Astrocyte (in vitro differentiated cells and primary cell): ENCODE data around the gene SSBP2. TPM values are rescaled to one million over a fixed set of nuclear protein-coding genes. Genes with fewer than 3 reads are reported as not detected.

Source experiments
- DNase-seq: peaks from one replicate; pipeline ENCODE4 v3.0.0-alpha.2; 2010; ENCODE audit warnings: low read depth
- FAIRE-seq: peaks from 2 replicates; lab custom pipeline; 2011; peaks lifted over from hg19 to GRCh38; lab: Jason Lieb, UNC
- H2AFZ ChIP-seq: 2 replicates; pipeline ENCODE4 v1.6.0; 2012; ENCODE audit warnings: low read depth, low read length, inconsistent platforms
- H3K27ac ChIP-seq: 2 replicates; pipeline ENCODE4 v1.5.1; 2011; ENCODE audit warnings: low read depth, low read length, inconsistent platforms
- H3K27me3 ChIP-seq: 2 replicates; pipeline ENCODE4 v1.6.0; 2011; ENCODE audit warnings: low read length, inconsistent platforms; ENCODE audit not compliant: insufficient read depth
- H3K36me3 ChIP-seq: 2 replicates; pipeline ENCODE4 v1.5.1; 2011; ENCODE audit warnings: low read length, inconsistent platforms; ENCODE audit not compliant: insufficient read depth
- H3K4me1 ChIP-seq: 2 replicates; pipeline ENCODE4 v1.5.1; 2011; ENCODE audit warnings: low read length, inconsistent platforms; ENCODE audit not compliant: insufficient read depth
- H3K4me2 ChIP-seq: 2 replicates; pipeline ENCODE4 v1.6.0; 2012; ENCODE audit warnings: low read length, inconsistent platforms
- H3K4me3 ChIP-seq: 2 replicates; pipeline ENCODE4 v1.5.1; 2011; ENCODE audit warnings: low read depth, mild to moderate bottlenecking, low read length, inconsistent platforms; ENCODE audit not compliant: insufficient read depth
- H3K79me2 ChIP-seq: 2 replicates; pipeline ENCODE4 v1.6.0; 2012; ENCODE audit warnings: mild to moderate bottlenecking, low read length, inconsistent platforms; ENCODE audit not compliant: insufficient read depth
- H3K9ac ChIP-seq: 2 replicates; pipeline ENCODE4 v1.6.0; 2012; ENCODE audit warnings: mild to moderate bottlenecking, low read length, inconsistent platforms
- H3K9me3 ChIP-seq: 2 replicates; pipeline ENCODE4 v1.5.1; 2012; ENCODE audit warnings: low read depth, mild to moderate bottlenecking, low read length, inconsistent platforms; ENCODE audit not compliant: insufficient read depth
- H4K20me1 ChIP-seq: 2 replicates; pipeline ENCODE4 v1.6.0; 2012; ENCODE audit warnings: low read length, inconsistent platforms; ENCODE audit not compliant: insufficient read depth
- H3K27ac Mint-ChIP-seq: one replicate; pipeline ENCODE4 v1.8.0; 2021; ENCODE audit warnings: mild to moderate bottlenecking, mixed read lengths; ENCODE audit not compliant: unreplicated experiment
- H3K27me3 Mint-ChIP-seq: one replicate; pipeline ENCODE4 v1.8.0; 2021; ENCODE audit warnings: low read depth, mixed read lengths; ENCODE audit not compliant: unreplicated experiment
- H3K36me3 Mint-ChIP-seq: one replicate; pipeline ENCODE4 v1.8.0; 2021; ENCODE audit warnings: low read depth, mixed read lengths; ENCODE audit not compliant: unreplicated experiment
- H3K4me1 Mint-ChIP-seq: one replicate; pipeline ENCODE4 v1.8.0; 2021; ENCODE audit warnings: low read depth, mixed read lengths; ENCODE audit not compliant: unreplicated experiment
- H3K4me3 Mint-ChIP-seq: one replicate; pipeline ENCODE4 v1.8.0; 2021; ENCODE audit warnings: mild to moderate bottlenecking, moderate library complexity, mixed read lengths; ENCODE audit not compliant: unreplicated experiment
- H3K9me3 Mint-ChIP-seq: one replicate; pipeline ENCODE4 v1.8.0; 2021; ENCODE audit warnings: mild to moderate bottlenecking, mixed read lengths; ENCODE audit not compliant: unreplicated experiment
- EZH2 ChIP-seq: IDR thresholded peaks from 2 replicates; pipeline ENCODE4 v1.6.1; 2012; ENCODE audit warnings: mild to moderate bottlenecking, low read length, inconsistent platforms; ENCODE audit not compliant: insufficient read depth
- total RNA-seq: library from RNA; stranded (reverse); gene quantifications from 2 replicates; pipeline ENCODE4 v1.2.1, GENCODE V29; 2021
- TF ChIP-seq, protein P1 (sequence below): IDR thresholded peaks from 2 replicates; pipeline ENCODE4 v1.5.1; 2011; ENCODE audit warnings: low read depth, mild to moderate bottlenecking, inconsistent platforms, low read length, moderate library complexity; ENCODE audit not compliant: insufficient read depth

SSBP2 gene
- total RNA-seq, 1 donor from 2014 or later = 59.8 TPM

DNA sequence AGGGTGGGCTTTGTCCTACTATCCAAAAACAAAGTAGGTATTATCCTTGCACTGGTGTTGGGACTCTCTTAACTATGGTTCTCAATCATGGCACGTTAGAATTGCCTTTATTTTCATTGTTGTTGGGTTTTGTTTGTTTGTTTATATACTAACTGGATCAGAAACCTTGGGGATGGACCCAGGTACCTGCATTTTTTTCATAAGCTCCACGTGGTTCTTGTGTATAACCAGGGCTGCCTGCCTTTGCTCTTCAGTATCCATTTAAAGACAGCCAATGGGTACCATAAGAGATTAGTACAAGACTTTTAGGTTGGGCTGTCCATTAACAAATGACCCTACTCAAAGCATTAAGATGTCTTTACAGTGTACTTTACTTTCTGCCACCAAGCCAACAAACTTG is 2.5 kb upstream of the SSBP2 start:
- TF ChIP-seq, protein P1, sequence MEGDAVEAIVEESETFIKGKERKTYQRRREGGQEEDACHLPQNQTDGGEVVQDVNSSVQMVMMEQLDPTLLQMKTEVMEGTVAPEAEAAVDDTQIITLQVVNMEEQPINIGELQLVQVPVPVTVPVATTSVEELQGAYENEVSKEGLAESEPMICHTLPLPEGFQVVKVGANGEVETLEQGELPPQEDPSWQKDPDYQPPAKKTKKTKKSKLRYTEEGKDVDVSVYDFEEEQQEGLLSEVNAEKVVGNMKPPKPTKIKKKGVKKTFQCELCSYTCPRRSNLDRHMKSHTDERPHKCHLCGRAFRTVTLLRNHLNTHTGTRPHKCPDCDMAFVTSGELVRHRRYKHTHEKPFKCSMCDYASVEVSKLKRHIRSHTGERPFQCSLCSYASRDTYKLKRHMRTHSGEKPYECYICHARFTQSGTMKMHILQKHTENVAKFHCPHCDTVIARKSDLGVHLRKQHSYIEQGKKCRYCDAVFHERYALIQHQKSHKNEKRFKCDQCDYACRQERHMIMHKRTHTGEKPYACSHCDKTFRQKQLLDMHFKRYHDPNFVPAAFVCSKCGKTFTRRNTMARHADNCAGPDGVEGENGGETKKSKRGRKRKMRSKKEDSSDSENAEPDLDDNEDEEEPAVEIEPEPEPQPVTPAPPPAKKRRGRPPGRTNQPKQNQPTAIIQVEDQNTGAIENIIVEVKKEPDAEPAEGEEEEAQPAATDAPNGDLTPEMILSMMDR = no peak
- no peak for TF ChIP-seq EZH2
- Histone ChIP-seq H3K9ac (no peak overlapping the region), H3K9me3 (no peaks in the 10 kb centered on the region), H3K79me2 (no peaks in the 10 kb centered on the region), H3K4me1 (peaks cover 22% of the 10 kb centered on the region), H2AFZ (no peak overlapping the region), H3K27ac (no peak overlapping the region), H3K27me3 (no peaks in the 10 kb centered on the region), H3K36me3 (no peaks in the 10 kb centered on the region), H3K4me3 (no peak overlapping the region), H3K4me2 (no peak overlapping the region), H4K20me1 (peaks cover 12% of the 10 kb centered on the region)
- no peaks in the 10 kb centered on the region for H3K36me3 Mint-ChIP-seq
- no peaks in the 10 kb centered on the region for H3K27me3 Mint-ChIP-seq
- no peak for FAIRE-seq
- H3K9me3 Mint-ChIP-seq = no peaks in the 10 kb centered on the region
- no peak overlapping the region for H3K4me3 Mint-ChIP-seq
- no peak overlapping the region for H3K27ac Mint-ChIP-seq
- no peak for DNase-seq
- peaks cover 42% of the 10 kb centered on the region for H3K4me1 Mint-ChIP-seq

DNA sequence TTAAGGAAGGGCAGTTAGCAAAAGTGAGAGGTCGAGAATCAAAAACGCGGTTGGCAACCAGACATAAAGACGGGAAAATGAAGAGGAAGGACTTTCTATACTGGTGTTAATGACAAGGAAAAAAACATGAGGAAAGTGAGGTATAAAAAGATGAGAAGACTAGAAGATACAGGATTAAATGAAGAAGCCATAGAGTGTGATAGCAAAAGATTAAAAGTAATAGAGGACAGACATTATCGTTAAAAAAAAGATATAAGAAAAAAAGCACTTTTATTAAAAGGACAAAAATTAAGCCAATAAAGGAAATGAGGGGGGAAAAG is 1.7 kb upstream of the SSBP2 start:
- Histone ChIP-seq H3K27me3 (no peaks in the 10 kb centered on the region), H3K4me2 (no peak overlapping the region), H3K27ac (no peak overlapping the region), H3K9ac (no peak overlapping the region), H3K36me3 (no peaks in the 10 kb centered on the region), H3K4me1 (peaks cover 22% of the 10 kb centered on the region), H2AFZ (no peak overlapping the region), H3K9me3 (no peaks in the 10 kb centered on the region), H3K79me2 (no peaks in the 10 kb centered on the region), H4K20me1 (peaks cover 14% of the 10 kb centered on the region), H3K4me3 (no peak overlapping the region)
- Mint-ChIP-seq H3K27ac (peak overlapping the region; percentile 83), H3K9me3 (no peaks in the 10 kb centered on the region), H3K4me1 (peaks cover 47% of the 10 kb centered on the region), H3K36me3 (no peaks in the 10 kb centered on the region), H3K27me3 (no peaks in the 10 kb centered on the region), H3K4me3 (no peak overlapping the region)
- no peak for TF ChIP-seq EZH2
- TF ChIP-seq, protein P1 = no peak
- FAIRE-seq (no peak), DNase-seq (no peak)

DNA sequence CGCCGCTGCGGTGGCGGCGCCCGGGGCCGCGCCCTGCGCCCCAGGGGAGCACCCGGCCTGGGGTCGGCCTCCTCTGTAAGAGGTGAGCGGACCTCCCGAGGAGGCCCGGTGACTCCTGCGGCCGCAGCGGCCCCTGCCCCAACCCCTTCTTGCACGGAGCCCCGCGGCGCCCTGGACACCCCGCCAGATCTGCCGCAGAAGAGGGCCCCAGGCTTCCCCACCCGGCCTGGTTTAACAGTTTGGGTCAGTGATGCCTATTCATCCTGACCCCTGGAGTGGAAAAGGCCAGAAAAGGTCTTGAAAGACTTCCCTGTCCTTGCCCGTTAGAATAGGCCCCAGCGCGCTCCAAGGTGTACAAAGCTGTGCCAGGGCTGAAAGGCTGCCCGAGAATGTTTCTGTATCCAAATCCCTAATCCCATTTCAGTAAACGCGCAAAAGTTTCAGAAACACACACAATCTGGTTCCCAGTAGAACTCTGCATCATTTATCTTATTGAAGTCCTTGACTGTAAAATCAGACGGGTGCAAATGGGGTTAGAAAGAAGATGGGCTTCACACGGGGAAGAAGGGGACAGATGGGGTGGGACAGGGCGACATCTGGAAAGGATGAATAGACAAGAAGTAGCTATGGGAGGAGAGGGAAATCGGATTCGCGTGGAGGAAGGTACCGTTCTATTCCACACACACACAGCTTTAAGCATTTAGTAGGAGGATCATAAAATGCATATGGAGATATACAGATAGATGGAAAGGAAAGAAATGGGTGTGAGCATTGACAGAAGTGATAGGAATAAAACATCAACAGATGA is 1.1 kb upstream of the SSBP2 start:
- no peaks in the 10 kb centered on the region for H3K27me3 Mint-ChIP-seq
- H3K9me3 ChIP-seq = no peaks in the 10 kb centered on the region
- peaks cover 1% of the 10 kb centered on the region for H3K79me2 ChIP-seq
- DNase-seq = no peak
- no peaks in the 10 kb centered on the region for H3K9me3 Mint-ChIP-seq
- H3K36me3 ChIP-seq = no peaks in the 10 kb centered on the region
- FAIRE-seq = no peak
- H3K27ac ChIP-seq = peak overlapping the region; percentile 91
- H3K9ac ChIP-seq = peak overlapping the region; percentile 88
- peaks cover 49% of the 10 kb centered on the region for H3K4me1 Mint-ChIP-seq
- TF ChIP-seq, protein P1 = no peak
- TF ChIP-seq EZH2 = no peak
- H3K27me3 ChIP-seq = no peaks in the 10 kb centered on the region
- peak overlapping the region; percentile 55 for H3K4me3 ChIP-seq
- H3K4me2 ChIP-seq = peak overlapping the region; percentile 83
- H2AFZ ChIP-seq = peak overlapping the region; percentile 73
- H3K27ac Mint-ChIP-seq = peak overlapping the region; percentile 83
- peaks cover 22% of the 10 kb centered on the region for H3K4me1 ChIP-seq
- H3K4me3 Mint-ChIP-seq = peak overlapping the region; percentile 55
- no peaks in the 10 kb centered on the region for H3K36me3 Mint-ChIP-seq
- H4K20me1 ChIP-seq = peaks cover 14% of the 10 kb centered on the region
